NT2/D1 (cell line): ENCODE results near the gene SRGAP1.

Source experiments
- DNase-seq: peaks from one replicate; pipeline ENCODE4 v3.0.0-alpha.2; 2011; ENCODE audit warnings: low read depth, low spot score
- H3K27me3 ChIP-seq: 2 replicates; pipeline ENCODE4 v1.6.0; 2011; ENCODE audit warnings: mild to moderate bottlenecking; ENCODE audit not compliant: insufficient read length, insufficient read depth
- H3K36me3 ChIP-seq: 2 replicates; pipeline ENCODE4 v1.6.1; 2011; ENCODE audit warnings: mild to moderate bottlenecking, low read length, mixed read lengths; ENCODE audit not compliant: insufficient read depth, insufficient read length
- H3K4me1 ChIP-seq: 2 replicates; pipeline ENCODE4 v1.5.1; 2011; ENCODE audit not compliant: insufficient read depth, insufficient read length
- H3K4me3 ChIP-seq: 2 replicates; pipeline ENCODE4 v1.5.1; 2011; ENCODE audit warnings: low read depth; ENCODE audit not compliant: insufficient read length
- H3K9ac ChIP-seq: 2 replicates; pipeline ENCODE4 v1.6.0; 2011; ENCODE audit warnings: low read depth; ENCODE audit not compliant: insufficient read length
- H3K9me3 ChIP-seq: 2 replicates; pipeline ENCODE4 v1.5.1; 2011; ENCODE audit warnings: mild to moderate bottlenecking, low read length; ENCODE audit not compliant: insufficient read depth
- SUZ12 ChIP-seq: IDR thresholded peaks from 2 replicates; pipeline ENCODE4 v1.6.1; 2011; ENCODE audit not compliant: insufficient read length, insufficient read depth; ENCODE audit errors: extremely low read depth
- YY1 ChIP-seq: IDR thresholded peaks from 2 replicates; pipeline ENCODE4 v1.6.1; 2011; ENCODE audit not compliant: insufficient read length, insufficient read depth
- ZNF274 ChIP-seq: IDR thresholded peaks from 2 replicates; pipeline ENCODE4 v1.6.1; 2011; ENCODE audit warnings: mild to moderate bottlenecking, low read depth, low read length

The SRGAP1 gene

DNA sequence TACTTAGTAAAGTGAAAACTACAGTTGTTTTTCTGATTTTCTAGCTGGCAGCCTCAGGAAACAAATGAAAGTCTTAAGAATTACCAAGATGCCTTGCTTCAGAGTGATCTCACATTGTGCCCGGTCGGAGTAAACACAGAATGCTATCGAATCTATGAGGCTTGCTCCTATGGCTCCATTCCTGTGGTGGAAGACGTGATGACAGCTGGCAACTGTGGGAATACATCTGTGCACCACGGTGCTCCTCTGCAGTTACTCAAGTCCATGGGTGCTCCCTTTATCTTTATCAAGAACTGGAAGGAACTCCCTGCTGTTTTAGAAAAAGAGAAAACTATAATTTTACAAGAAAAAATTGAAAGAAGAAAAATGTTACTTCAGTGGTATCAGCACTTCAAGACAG is 35.9 kb upstream of the SRGAP1 start:
- H3K9ac ChIP-seq, result no peak overlapping the region
- no peak for DNase-seq
- H3K9me3 ChIP-seq, result no peaks in the 10 kb centered on the region
- no peaks in the 10 kb centered on the region for H3K4me1 ChIP-seq
- H3K36me3 ChIP-seq, result peaks cover 48% of the 10 kb centered on the region
- H3K4me3 ChIP-seq, result no peak overlapping the region
- H3K27me3 ChIP-seq, result no peaks in the 10 kb centered on the region
- no peak for TF ChIP-seq SUZ12
- no peak for TF ChIP-seq ZNF274
- no peak for TF ChIP-seq YY1

DNA sequence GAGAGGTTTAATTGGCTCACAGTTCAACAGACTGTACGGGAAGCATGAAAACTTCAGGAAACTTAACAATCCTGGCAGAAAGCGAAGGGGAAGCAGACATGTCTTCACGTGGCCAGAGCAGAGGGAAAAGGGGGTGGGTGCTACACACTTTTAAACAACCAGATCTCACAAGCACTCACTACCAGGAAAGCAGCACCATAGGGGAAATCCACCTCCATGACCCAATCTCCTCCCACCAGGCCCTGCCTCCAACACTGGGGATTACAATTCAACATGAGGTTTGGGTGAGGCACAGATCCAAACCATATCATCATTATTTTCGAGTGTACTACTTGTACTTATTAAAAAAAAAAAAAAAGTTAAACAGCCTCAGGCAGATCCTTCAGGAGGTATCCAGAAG is 34.9 kb upstream of the SRGAP1 start:
- no peak overlapping the region for H3K9ac ChIP-seq
- H3K36me3 ChIP-seq, result peaks cover 44% of the 10 kb centered on the region
- H3K9me3 ChIP-seq, result no peaks in the 10 kb centered on the region
- H3K4me1 ChIP-seq, result no peaks in the 10 kb centered on the region
- H3K4me3 ChIP-seq, result no peak overlapping the region
- no peak for TF ChIP-seq YY1
- no peak for TF ChIP-seq SUZ12
- no peak for TF ChIP-seq ZNF274
- no peak for DNase-seq
- no peaks in the 10 kb centered on the region for H3K27me3 ChIP-seq

GRCh38 chr12:63811334-63811733 is 33.2 kb upstream of the SRGAP1 start:
- Histone ChIP-seq H3K27me3 (no peaks in the 10 kb centered on the region), H3K4me1 (no peaks in the 10 kb centered on the region), H3K9ac (no peak overlapping the region), H3K4me3 (no peak overlapping the region), H3K36me3 (peaks cover 32% of the 10 kb centered on the region), H3K9me3 (no peaks in the 10 kb centered on the region)
- TF ChIP-seq ZNF274, result no peak
- TF ChIP-seq SUZ12, result no peak
- TF ChIP-seq YY1, result no peak
- DNase-seq, result no peak

- Histone ChIP-seq H3K9ac (no peak overlapping the region), H3K36me3 (peaks cover 28% of the 10 kb centered on the region), H3K4me3 (no peak overlapping the region), H3K9me3 (no peaks in the 10 kb centered on the region), H3K27me3 (no peaks in the 10 kb centered on the region), H3K4me1 (no peaks in the 10 kb centered on the region)
- DNase-seq, result no peak
- no peak for TF ChIP-seq ZNF274
- no peak for TF ChIP-seq YY1
- no peak for TF ChIP-seq SUZ12
Observed at GRCh38 chr12:63811755-63812154, 32.7 kb upstream of the SRGAP1 start.

- no peak overlapping the region for H3K9ac ChIP-seq
- no peak for DNase-seq
- H3K9me3 ChIP-seq, result peaks cover 4% of the 10 kb centered on the region; the same call in 1 of the 2 replicates
- no peaks in the 10 kb centered on the region for H3K27me3 ChIP-seq
- H3K4me3 ChIP-seq, result no peak overlapping the region
- peaks cover 6% of the 10 kb centered on the region for H3K36me3 ChIP-seq
- no peaks in the 10 kb centered on the region for H3K4me1 ChIP-seq
- no peak for TF ChIP-seq SUZ12
- no peak for TF ChIP-seq YY1
- no peak for TF ChIP-seq ZNF274
Observed at GRCh38 chr12:63814146-63814772, 30.2 kb upstream of the SRGAP1 start.

GRCh38 chr12:63815482-63815852 is 29.0 kb upstream of the SRGAP1 start:
- peaks cover 4% of the 10 kb centered on the region; the same call in 1 of the 2 replicates for H3K9me3 ChIP-seq
- no peaks in the 10 kb centered on the region for H3K4me1 ChIP-seq
- no peaks in the 10 kb centered on the region for H3K27me3 ChIP-seq
- H3K9ac ChIP-seq, result no peak overlapping the region
- no peaks in the 10 kb centered on the region for H3K36me3 ChIP-seq
- no peak for DNase-seq
- TF ChIP-seq SUZ12 (no peak), ZNF274 (no peak), YY1 (no peak)
- H3K4me3 ChIP-seq, result no peak overlapping the region

DNA sequence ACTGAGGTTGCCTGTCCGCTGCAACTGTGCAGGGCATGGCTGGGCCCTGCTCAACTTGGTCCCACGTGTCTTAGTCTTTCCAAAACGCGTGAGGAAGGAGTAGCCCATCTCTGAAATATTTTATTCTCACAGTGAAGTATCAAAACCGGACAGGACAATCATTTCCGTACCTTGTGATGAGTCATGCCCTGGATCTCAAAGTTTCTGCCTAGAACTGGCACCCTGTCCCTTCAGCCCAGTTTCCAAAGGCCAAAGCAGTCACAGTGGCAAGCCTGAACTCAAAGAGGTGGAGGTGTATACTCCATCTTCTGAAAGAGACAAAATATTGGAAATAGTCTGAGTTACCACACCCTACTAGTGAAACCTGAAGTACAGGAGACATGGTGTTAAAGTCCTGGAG is 28.5 kb upstream of the SRGAP1 start:
- no peaks in the 10 kb centered on the region for H3K36me3 ChIP-seq
- no peak for DNase-seq
- H3K4me3 ChIP-seq, result no peak overlapping the region
- H3K4me1 ChIP-seq, result no peaks in the 10 kb centered on the region
- H3K9ac ChIP-seq, result no peak overlapping the region
- peaks cover 4% of the 10 kb centered on the region; the same call in 1 of the 2 replicates for H3K9me3 ChIP-seq
- TF ChIP-seq YY1 (no peak), ZNF274 (no peak)
- no peaks in the 10 kb centered on the region for H3K27me3 ChIP-seq
